Upper lobe of right lung (tissue), 1 donor: ENCODE data around the gene ANKS1B. TPM values are rescaled to one million over a fixed set of nuclear protein-coding genes. Genes with fewer than 3 reads are reported as not detected.
"Not testable (repeated sequence)": the region's sequence is repeated elsewhere in the genome, so short reads cannot be mapped to it uniquely, and the experiment has no call there.

ENCODE experiments used
- ATAC-seq: fragments of 200-7000 bp; cut with Tn5 transposase; one replicate; pipeline ENCODE4 v1.9.1; 2020; ENCODE audit warnings: mild to moderate bottlenecking, moderate library complexity
- DNase-seq: peaks from one replicate; pipeline ENCODE4 v3.0.0-alpha.2; 2020
- H3K27ac ChIP-seq: fragments of 200-600 bp; one replicate; pipeline ENCODE4 v1.8.0; 2022
- H3K27me3 ChIP-seq: fragments of 200-600 bp; one replicate; pipeline ENCODE4 v1.8.0; 2022; ENCODE audit warnings: mild to moderate bottlenecking
- H3K36me3 ChIP-seq: fragments of 200-600 bp; one replicate; pipeline ENCODE4 v1.8.0; 2022
- H3K4me1 ChIP-seq: fragments of 200-600 bp; one replicate; pipeline ENCODE4 v1.8.0; 2022
- H3K4me3 ChIP-seq: fragments of 200-600 bp; one replicate; pipeline ENCODE4 v1.8.0; 2022; ENCODE audit warnings: mild to moderate bottlenecking
- H3K9me3 ChIP-seq: fragments of 200-600 bp; one replicate; pipeline ENCODE4 v1.8.0; 2022
- CTCF ChIP-seq: fragments of 200-600 bp; IDR thresholded peaks from one replicate; pipeline ENCODE4 v1.8.0; 2022; ENCODE audit warnings: antibody characterized with exemption
- intact Hi-C: fragments of 100-400 bp; cut with DNase I; formaldehyde crosslinking; loops from one replicate; pipeline ENCODE4 v1.11.0; 2022
- total RNA-seq: library from RNA; stranded (reverse); fragmentation: NEBNext Ultra II Directional; extraction: Animal tissue kit (Norgen Biotek cat#: 25700); gene quantifications from one replicate; pipeline ENCODE4 v1.2.1, GENCODE V29; 2021
- donor health status: DM: no; HTN: yes; CAD: no; lungs with severe emphysema.

ANKS1B gene
- total RNA-seq, 1 donor from 2014 or later: 5.3 TPM

GRCh38 chr12:99036566-99036965 lies 948.2 kb downstream of the ANKS1B start:
- ATAC-seq (no peak), DNase-seq (no peak)
- TF ChIP-seq CTCF: no peak
- Histone ChIP-seq H3K36me3 (no peaks in the 10 kb centered on the region), H3K4me3 (no peak overlapping the region), H3K27me3 (no peaks in the 10 kb centered on the region), H3K4me1 (no peaks in the 10 kb centered on the region), H3K27ac (no peak overlapping the region), H3K9me3 (no peaks in the 10 kb centered on the region)
- intact Hi-C loops: no loop called here

GRCh38 chr12:99035803-99036202 lies 948.9 kb downstream of the ANKS1B start:
- intact Hi-C loops: no loop called here
- no peak for ATAC-seq
- Histone ChIP-seq H3K4me3 (no peak overlapping the region), H3K4me1 (no peaks in the 10 kb centered on the region), H3K27ac (no peak overlapping the region), H3K36me3 (no peaks in the 10 kb centered on the region), H3K27me3 (no peaks in the 10 kb centered on the region), H3K9me3 (no peaks in the 10 kb centered on the region)
- DNase-seq: no peak
- TF ChIP-seq CTCF: no peak

- DNase-seq, H3K36me3 ChIP-seq, ATAC-seq, H3K4me3 ChIP-seq, H3K27me3 ChIP-seq, H3K9me3 ChIP-seq, intact Hi-C loops, H3K4me1 ChIP-seq, H3K27ac ChIP-seq: not testable (repeated sequence)
Observed at GRCh38 chr12:99034201-99034600, 950.5 kb downstream of the ANKS1B start.

- Histone ChIP-seq H3K9me3 (no peaks in the 10 kb centered on the region), H3K36me3 (no peaks in the 10 kb centered on the region), H3K27ac (no peak overlapping the region), H3K4me1 (no peaks in the 10 kb centered on the region), H3K27me3 (no peaks in the 10 kb centered on the region), H3K4me3 (no peak overlapping the region)
- ATAC-seq: no peak
- TF ChIP-seq CTCF: no peak
- no peak for DNase-seq
- intact Hi-C loops: no loop called here
Observed at GRCh38 chr12:99029511-99030271, 955.0 kb downstream of the ANKS1B start.

- Histone ChIP-seq H3K9me3 (no peaks in the 10 kb centered on the region), H3K4me3 (no peak overlapping the region), H3K36me3 (no peaks in the 10 kb centered on the region), H3K4me1 (no peaks in the 10 kb centered on the region), H3K27ac (no peak overlapping the region), H3K27me3 (no peaks in the 10 kb centered on the region)
- ATAC-seq: no peak
- no peak for DNase-seq
- intact Hi-C loops: no loop called here
- no peak for TF ChIP-seq CTCF
Observed at GRCh38 chr12:99027461-99027860, 957.3 kb downstream of the ANKS1B start.

GRCh38 chr12:99027055-99027393 lies 957.7 kb downstream of the ANKS1B start:
- no peaks in the 10 kb centered on the region for H3K27me3 ChIP-seq
- H3K27ac ChIP-seq: no peak overlapping the region
- TF ChIP-seq CTCF: no peak
- ATAC-seq: no peak
- H3K36me3 ChIP-seq: no peaks in the 10 kb centered on the region
- H3K4me1 ChIP-seq: no peaks in the 10 kb centered on the region
- intact Hi-C loops: no loop called here
- DNase-seq: no peak
- H3K4me3 ChIP-seq: no peak overlapping the region
- H3K9me3 ChIP-seq: no peaks in the 10 kb centered on the region
